Mesothelial cell of epicardium (in vitro differentiated cells): ENCODE measurements around the gene PKD1L1. TPM values are rescaled to one million over a fixed set of nuclear protein-coding genes. Genes with fewer than 3 reads are reported as not detected.

ENCODE experiments used
- DNase-seq, 2 experiments: peaks; one replicate each; pipeline ENCODE4 v3.0.0; 2021; ENCODE audit warnings: low spot score in 2 of 2; ENCODE audit not compliant: unreplicated experiment in 2 of 2
- H3K27ac Mint-ChIP-seq: 2 replicates; pipeline ENCODE4 v1.8.0; 2021; ENCODE audit warnings: mixed read lengths
- H3K27me3 Mint-ChIP-seq: 2 replicates; pipeline ENCODE4 v1.8.0; 2021; ENCODE audit warnings: low read depth, mixed read lengths
- H3K36me3 Mint-ChIP-seq: 2 replicates; pipeline ENCODE4 v1.8.0; 2021; ENCODE audit warnings: mixed read lengths
- H3K4me1 Mint-ChIP-seq: 2 replicates; pipeline ENCODE4 v1.8.0; 2021; ENCODE audit warnings: mixed read lengths
- H3K4me3 Mint-ChIP-seq: 2 replicates; pipeline ENCODE4 v1.8.0; 2021; ENCODE audit warnings: mild to moderate bottlenecking, moderate library complexity, mixed read lengths
- H3K9me3 Mint-ChIP-seq: 2 replicates; pipeline ENCODE4 v1.8.0; 2021; ENCODE audit warnings: mixed read lengths
- total RNA-seq: library from RNA; stranded (reverse); gene quantifications from 3 replicates; pipeline ENCODE4 v1.2.1, GENCODE V29; 2021
- TF ChIP-seq, protein P1 (sequence below): fragments of 200-600 bp; sonication (generic); IDR thresholded peaks from one replicate; pipeline ENCODE4 v1.5.0; 2021; ENCODE audit warnings: antibody characterized with exemption; ENCODE audit not compliant: unreplicated experiment

Gene PKD1L1
- total RNA-seq, 1 donor from 2014 or later: 0.36 TPM

DNA sequence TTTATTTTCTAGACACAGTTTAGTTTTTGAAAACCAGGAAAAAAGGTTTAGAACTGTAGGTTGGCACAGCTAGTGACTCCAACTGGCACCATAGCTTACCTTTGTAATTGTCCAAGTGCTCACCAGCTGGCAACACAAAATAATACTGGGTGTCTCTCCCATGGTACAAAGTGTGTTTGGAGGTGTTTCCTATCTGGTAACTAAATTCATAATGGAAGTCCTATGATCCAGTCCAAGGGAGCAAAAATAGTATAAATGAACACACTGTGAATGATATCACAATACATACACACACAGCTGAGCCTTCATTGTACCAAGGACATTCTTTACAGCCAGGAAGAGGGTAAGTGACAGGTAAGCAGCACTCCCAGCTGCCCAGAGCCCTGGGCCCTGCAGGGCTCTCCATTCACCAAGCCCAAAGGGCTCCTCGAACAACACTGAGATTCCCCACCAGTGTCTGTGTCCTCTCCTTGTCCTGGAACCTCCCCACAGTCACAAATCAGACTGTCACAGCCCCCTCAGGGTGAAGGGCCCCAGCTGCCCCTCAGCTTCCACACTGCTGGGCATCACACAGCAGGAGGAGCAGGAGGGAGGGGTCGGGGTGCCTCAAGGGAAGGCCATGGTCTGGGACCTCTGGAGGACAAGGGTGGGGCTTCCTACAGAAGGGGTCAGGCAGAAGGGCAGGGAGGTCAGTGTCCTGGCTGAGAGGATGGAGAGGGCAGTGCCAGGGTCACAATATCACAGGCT, 72.1 kb downstream of the PKD1L1 start:
- Mint-ChIP-seq H3K4me3 (no peak overlapping the region), H3K9me3 (no peaks in the 10 kb centered on the region), H3K4me1 (peaks cover 7% of the 10 kb centered on the region), H3K36me3 (no peaks in the 10 kb centered on the region), H3K27me3 (peaks cover 1% of the 10 kb centered on the region), H3K27ac (no peak overlapping the region)
- DNase-seq: no peak
- TF ChIP-seq, protein P1, sequence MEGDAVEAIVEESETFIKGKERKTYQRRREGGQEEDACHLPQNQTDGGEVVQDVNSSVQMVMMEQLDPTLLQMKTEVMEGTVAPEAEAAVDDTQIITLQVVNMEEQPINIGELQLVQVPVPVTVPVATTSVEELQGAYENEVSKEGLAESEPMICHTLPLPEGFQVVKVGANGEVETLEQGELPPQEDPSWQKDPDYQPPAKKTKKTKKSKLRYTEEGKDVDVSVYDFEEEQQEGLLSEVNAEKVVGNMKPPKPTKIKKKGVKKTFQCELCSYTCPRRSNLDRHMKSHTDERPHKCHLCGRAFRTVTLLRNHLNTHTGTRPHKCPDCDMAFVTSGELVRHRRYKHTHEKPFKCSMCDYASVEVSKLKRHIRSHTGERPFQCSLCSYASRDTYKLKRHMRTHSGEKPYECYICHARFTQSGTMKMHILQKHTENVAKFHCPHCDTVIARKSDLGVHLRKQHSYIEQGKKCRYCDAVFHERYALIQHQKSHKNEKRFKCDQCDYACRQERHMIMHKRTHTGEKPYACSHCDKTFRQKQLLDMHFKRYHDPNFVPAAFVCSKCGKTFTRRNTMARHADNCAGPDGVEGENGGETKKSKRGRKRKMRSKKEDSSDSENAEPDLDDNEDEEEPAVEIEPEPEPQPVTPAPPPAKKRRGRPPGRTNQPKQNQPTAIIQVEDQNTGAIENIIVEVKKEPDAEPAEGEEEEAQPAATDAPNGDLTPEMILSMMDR: no peak

DNA sequence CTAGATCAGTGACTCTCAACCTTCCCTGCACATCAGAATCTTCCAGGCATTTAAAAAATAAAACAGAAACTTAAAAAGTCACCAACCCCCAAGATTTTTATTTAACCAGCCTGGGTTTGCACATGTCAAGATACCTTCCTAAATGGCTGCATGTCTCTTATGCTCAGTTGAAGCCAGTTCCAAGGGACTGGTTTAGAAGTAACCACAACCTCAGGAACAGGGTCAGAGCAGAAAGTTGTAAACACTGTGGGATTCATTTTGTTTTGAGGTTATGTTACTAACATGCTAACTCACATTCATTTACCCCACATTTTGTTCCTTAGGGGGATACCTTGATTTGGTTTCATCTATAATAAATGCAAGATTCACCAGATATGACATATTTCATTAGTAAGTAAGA, 72.9 kb downstream of the PKD1L1 start:
- TF ChIP-seq, protein P1: no peak
- Mint-ChIP-seq H3K4me1 (peaks cover 7% of the 10 kb centered on the region), H3K9me3 (no peaks in the 10 kb centered on the region), H3K4me3 (no peak overlapping the region), H3K27me3 (peaks cover 1% of the 10 kb centered on the region), H3K27ac (no peak overlapping the region), H3K36me3 (no peaks in the 10 kb centered on the region)
- DNase-seq: no peak

DNA sequence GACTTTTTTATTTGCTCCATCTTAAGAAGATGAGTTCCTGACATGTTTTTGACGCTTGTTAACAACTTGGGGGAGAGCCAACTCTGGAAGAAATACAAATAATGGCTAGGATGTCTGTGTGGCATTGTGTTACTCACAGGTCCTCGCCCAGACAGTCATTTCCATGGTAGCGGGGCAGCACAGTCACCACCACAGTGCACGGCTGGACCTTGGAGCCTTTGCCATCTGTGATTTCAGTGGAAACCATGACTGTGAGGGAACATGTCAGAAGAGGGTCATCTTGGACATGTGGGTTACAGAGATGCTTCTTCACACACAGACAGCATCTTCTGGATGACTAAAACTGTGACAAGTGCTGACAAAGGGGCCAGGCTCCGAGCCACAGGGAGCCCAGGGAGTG, 74.5 kb downstream of the PKD1L1 start:
- no peak overlapping the region for H3K4me3 Mint-ChIP-seq
- no peaks in the 10 kb centered on the region for H3K9me3 Mint-ChIP-seq
- peaks cover 5% of the 10 kb centered on the region for H3K4me1 Mint-ChIP-seq
- no peaks in the 10 kb centered on the region for H3K36me3 Mint-ChIP-seq
- peaks cover 1% of the 10 kb centered on the region for H3K27me3 Mint-ChIP-seq
- TF ChIP-seq, protein P1: no peak
- no peak overlapping the region for H3K27ac Mint-ChIP-seq
- DNase-seq: no peak

DNA sequence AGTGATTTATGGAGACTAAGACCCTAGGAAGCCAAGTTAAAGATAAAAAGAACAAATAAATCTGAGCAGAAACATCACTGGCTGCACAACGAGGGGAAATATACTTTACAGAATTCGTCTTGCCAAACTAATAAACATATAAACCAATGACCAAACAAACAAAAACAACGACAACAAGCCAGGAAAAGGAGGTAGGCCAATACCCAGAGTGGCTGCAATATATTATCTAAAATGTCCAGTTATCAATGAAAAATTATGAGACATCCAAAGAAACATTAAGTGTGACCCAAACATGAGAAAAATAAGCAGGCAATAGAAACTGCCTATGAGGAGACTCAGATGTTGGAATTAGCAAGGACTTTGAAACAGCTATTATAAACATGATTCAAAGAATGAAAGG, 81.0 kb downstream of the PKD1L1 start:
- no peak for DNase-seq
- H3K9me3 Mint-ChIP-seq: no peaks in the 10 kb centered on the region

DNA sequence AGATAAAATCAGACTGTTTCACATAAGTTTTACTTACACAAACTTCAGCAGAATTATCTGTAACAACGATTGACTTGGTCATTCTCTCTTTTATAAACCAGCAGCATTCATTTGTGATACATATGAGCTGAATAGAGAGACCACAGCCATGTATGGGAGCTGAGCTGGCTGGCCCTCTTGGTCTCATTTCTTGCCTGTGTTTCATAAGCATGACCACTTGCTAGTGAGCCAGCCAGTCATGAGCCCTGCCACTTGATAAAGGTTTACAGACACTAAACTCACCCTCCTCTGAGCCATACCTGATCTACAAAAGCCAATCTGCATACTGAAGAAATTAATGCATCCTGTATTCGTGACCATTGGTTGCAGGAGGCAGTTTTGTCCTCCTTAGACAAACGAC, 82.1 kb downstream of the PKD1L1 start:
- H3K27me3 Mint-ChIP-seq: no peaks in the 10 kb centered on the region
- H3K36me3 Mint-ChIP-seq: no peaks in the 10 kb centered on the region
- no peak overlapping the region for H3K27ac Mint-ChIP-seq
- H3K4me1 Mint-ChIP-seq: no peaks in the 10 kb centered on the region
- TF ChIP-seq, protein P1: no peak
- H3K4me3 Mint-ChIP-seq: no peak overlapping the region
- H3K9me3 Mint-ChIP-seq: no peaks in the 10 kb centered on the region
- no peak for DNase-seq

More for the DNA sequence above, 81.0 kb downstream of the PKD1L1 start:
- H3K36me3 Mint-ChIP-seq: no peaks in the 10 kb centered on the region
- H3K27me3 Mint-ChIP-seq: no peaks in the 10 kb centered on the region
- no peaks in the 10 kb centered on the region for H3K4me1 Mint-ChIP-seq
- TF ChIP-seq, protein P1: no peak
- no peak overlapping the region for H3K4me3 Mint-ChIP-seq
- H3K27ac Mint-ChIP-seq: no peak overlapping the region
